ENCODE data around the gene SLC10A6. TPM values are rescaled to one million over a fixed set of nuclear protein-coding genes. Genes with fewer than 3 reads are reported as not detected.

Gene SLC10A6
- total and polyA plus RNA-seq, 9 of the 15 experiments (the other 6 are each of a cell fraction or from before 2014, with no cell fraction given), result not detected

DNA sequence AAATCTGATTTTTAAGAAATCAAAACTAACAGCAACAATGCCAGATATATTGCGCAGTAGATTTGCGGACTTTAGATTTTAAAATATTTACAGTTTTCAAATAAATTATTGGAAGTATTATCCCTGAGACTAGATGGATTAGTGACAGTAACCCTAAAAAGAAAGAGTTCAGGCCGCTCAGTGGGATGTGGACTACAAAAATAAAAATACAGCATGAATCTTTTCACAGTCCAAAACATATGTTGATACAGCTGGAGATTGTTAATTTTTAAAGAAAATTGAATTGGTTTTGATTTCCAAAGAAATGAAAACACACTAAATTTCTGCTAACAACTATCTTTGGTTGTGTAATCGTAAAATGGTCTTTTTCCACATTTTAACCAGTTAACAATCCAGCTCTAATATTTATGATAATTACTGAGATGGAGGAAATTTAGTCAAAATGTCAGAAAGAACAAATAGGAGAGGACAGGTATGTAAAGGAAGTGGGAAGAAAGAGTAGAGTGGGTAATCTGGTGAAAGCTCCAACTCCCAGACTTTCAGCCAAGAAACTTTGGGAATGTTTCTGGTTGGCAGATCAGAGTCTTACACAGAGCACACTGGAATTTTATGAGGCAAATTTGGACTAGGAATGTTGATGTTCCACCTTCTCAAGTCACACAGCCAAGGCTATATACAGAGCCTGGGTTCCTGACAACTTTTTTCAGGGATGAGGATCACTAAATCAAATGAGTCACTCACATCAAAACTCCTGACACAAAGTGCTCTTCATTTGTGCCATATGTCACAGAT lies 27.9 kb upstream of the SLC10A6 start:
- 2% methylated on average over 4 of the region's 4 CpGs for WGBS (ENCODE audit: insufficient coverage, low coverage, missing lambda C conversion rate)
- ChIA-PET POLR2A (no interaction called here), CTCF (ENCODE audit: low intra/inter-chr PET ratio) (no interaction called here)
- ATAC-seq, result no peak
- H3K9me1 ChIP-seq (ENCODE audit: control insufficient read depth, insufficient read depth, low read length), result no peaks in the 10 kb centered on the region
- no peaks in the 10 kb centered on the region for H3K36me3 ChIP-seq (ENCODE audit: control insufficient read depth, insufficient read depth, low read length)
- no peak overlapping the region for H3K27ac ChIP-seq (ENCODE audit: extremely low read depth, low read depth, low read length)
- no peak for FAIRE-seq
- no peak overlapping the region for H2AFZ ChIP-seq (ENCODE audit: low read depth, low read length)
- H3K79me2 ChIP-seq (ENCODE audit: control insufficient read depth, insufficient read depth, low read length), result no peaks in the 10 kb centered on the region
- H3K9ac ChIP-seq (ENCODE audit: insufficient read depth in 1 of 2, low read depth in 2 of 2, low read length in 2 of 2), result no peak overlapping the region
- no peak overlapping the region for H3K4me2 ChIP-seq (ENCODE audit: insufficient read depth, low read length)
- intact Hi-C loops (cut with micrococcal nuclease), result no loop called here
- TF ChIP-seq BCL6 (CRISPR knock-in tag; IDR thresholded peaks at IDR 0.05), result no peak
- no peak for TF ChIP-seq PKNOX1 (IDR thresholded peaks at IDR 0.05)
- TF ChIP-seq CBX8 (IDR thresholded peaks at IDR 0.05; ENCODE audit: borderline replicate concordance, extremely low read depth, low read depth, low read length, poor library complexity, severe bottlenecking), result no peak
- TF ChIP-seq, protein P1, sequence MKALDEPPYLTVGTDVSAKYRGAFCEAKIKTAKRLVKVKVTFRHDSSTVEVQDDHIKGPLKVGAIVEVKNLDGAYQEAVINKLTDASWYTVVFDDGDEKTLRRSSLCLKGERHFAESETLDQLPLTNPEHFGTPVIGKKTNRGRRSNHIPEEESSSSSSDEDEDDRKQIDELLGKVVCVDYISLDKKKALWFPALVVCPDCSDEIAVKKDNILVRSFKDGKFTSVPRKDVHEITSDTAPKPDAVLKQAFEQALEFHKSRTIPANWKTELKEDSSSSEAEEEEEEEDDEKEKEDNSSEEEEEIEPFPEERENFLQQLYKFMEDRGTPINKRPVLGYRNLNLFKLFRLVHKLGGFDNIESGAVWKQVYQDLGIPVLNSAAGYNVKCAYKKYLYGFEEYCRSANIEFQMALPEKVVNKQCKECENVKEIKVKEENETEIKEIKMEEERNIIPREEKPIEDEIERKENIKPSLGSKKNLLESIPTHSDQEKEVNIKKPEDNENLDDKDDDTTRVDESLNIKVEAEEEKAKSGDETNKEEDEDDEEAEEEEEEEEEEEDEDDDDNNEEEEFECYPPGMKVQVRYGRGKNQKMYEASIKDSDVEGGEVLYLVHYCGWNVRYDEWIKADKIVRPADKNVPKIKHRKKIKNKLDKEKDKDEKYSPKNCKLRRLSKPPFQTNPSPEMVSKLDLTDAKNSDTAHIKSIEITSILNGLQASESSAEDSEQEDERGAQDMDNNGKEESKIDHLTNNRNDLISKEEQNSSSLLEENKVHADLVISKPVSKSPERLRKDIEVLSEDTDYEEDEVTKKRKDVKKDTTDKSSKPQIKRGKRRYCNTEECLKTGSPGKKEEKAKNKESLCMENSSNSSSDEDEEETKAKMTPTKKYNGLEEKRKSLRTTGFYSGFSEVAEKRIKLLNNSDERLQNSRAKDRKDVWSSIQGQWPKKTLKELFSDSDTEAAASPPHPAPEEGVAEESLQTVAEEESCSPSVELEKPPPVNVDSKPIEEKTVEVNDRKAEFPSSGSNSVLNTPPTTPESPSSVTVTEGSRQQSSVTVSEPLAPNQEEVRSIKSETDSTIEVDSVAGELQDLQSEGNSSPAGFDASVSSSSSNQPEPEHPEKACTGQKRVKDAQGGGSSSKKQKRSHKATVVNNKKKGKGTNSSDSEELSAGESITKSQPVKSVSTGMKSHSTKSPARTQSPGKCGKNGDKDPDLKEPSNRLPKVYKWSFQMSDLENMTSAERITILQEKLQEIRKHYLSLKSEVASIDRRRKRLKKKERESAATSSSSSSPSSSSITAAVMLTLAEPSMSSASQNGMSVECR (CRISPR knock-in tag; IDR thresholded peaks at IDR 0.05), result no peak
- TF ChIP-seq HNRNPUL1 (IDR thresholded peaks at IDR 0.05; ENCODE audit: low read length), result no peak
- in situ Hi-C loops (cut with MboI), result no loop called here
- H3K9me3 ChIP-seq (replicated peaks; ENCODE audit: control insufficient read depth, insufficient read depth, low read depth, low read length), result peaks cover 4% of the 10 kb centered on the region; the same call in 1 of the 2 replicates
- no peaks in the 10 kb centered on the region for H3K4me1 ChIP-seq (replicated peaks in 1 of 2; ENCODE audit: control insufficient read depth in 2 of 2, insufficient read depth in 2 of 2, low read length in 2 of 2)
- DNase-seq (ENCODE audit: extremely low read depth in 1 of 4, low spot score in 3 of 4), result no peak
- H3K4me3 ChIP-seq, result no peak overlapping the region
- peaks cover 3 to 5% of the 10 kb centered on the region in 2 experiments; a peak in 1 of 5 replicates for H3K27me3 ChIP-seq (ENCODE audit: control insufficient read depth in 2 of 2, insufficient read depth in 2 of 2, low read length in 2 of 2)
- no TSS peak for BruUV-seq (replicated peaks)
- no peaks in the 10 kb centered on the region for H4K20me1 ChIP-seq (replicated peaks; ENCODE audit: control insufficient read depth, insufficient read depth, low read length)
